Activated CD4-positive, CD25-positive, alpha-beta regulatory T cell treated with anti-CD3 and anti-CD28 coated beads, Interleukin-2, amount 50 U/mL, for 24 hours (primary cell): ENCODE measurements around the gene KIAA1755.
A peak's percentile ranks its signal among the peaks of the same experiment; 100 is the strongest.

Source experiments
- ATAC-seq, 2 donors: fragments of 150-1000 bp; cut with Tn5 transposase; one replicate each; pipeline ENCODE4 v1.10.0; 2021; ENCODE audit warnings: mild to moderate bottlenecking in 1 of 2, moderate library complexity in 1 of 2

The KIAA1755 gene

GRCh38 chr20:38201356-38201755, 59.2 kb downstream of the KIAA1755 start:
- ATAC-seq: no peak

GRCh38 chr20:38200646-38201045, 59.9 kb downstream of the KIAA1755 start:
- no peak for ATAC-seq

DNA sequence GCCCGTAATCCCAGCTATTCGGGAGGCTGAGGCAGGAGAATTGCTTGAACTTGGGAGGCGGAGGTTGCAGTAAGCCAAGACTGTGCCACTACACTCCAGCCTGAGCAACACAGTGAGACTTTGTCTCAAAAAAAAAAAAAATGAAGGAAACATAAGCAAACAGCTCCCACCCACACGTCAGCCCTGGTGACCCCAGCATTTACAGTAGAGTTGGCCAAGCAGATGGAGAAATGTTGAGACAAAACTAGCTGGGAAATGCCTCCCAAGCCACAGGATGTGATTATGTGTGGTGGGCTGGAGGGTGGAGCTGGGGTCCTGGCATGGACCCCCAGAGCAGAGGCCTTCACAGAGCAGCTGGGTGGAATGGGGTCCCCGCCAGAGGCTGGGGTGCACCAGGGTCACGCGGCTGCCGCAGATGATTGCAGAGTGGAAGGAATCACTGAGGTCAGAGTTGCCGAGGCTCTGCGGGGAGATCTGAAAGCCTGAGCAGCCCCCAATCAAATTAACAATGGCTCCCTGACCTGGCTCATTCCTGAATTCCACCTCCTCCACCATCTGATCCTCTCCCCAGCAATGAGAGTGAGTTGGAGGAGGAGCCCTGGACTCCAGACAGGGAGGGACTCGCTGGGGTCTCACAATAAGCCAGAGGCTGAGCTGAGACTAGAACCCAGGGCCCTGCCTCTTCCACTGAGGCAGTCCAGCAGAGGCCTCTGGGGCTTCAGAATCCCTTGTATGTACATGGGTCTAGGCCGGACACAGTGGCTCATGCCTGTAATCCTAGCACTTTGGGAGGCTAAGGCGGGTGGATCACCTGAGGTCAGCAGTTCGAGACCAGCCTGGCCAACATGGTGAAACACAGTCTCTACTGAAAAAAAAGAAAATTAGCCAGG, 60.8 kb downstream of the KIAA1755 start:
- no peak for ATAC-seq

GRCh38 chr20:38198238-38198861, 62.2 kb downstream of the KIAA1755 start:
- ATAC-seq: no peak

- no peak for ATAC-seq
These were observed 62.9 kb downstream of the KIAA1755 start for GRCh38 chr20:38197619-38198018.

DNA sequence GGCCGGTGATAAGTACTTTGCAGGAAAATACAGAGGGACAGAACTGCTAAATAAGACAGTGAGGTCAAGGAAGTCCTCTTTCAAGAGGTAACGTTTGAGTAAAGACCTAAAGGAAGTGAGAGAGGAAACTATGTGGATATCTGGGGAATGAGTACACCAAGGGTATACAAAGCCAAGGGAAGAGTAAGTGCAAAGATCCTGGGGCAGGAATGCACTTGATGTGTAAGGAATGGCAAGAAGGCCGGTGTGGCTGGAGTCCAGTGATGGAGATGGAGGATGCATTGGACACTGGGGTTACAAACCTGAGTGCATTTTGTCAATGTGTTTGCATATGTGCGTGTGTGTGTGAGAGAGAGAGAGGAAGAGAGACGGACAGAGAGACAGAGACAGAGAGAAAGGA, 63.3 kb downstream of the KIAA1755 start:
- no peak for ATAC-seq

DNA sequence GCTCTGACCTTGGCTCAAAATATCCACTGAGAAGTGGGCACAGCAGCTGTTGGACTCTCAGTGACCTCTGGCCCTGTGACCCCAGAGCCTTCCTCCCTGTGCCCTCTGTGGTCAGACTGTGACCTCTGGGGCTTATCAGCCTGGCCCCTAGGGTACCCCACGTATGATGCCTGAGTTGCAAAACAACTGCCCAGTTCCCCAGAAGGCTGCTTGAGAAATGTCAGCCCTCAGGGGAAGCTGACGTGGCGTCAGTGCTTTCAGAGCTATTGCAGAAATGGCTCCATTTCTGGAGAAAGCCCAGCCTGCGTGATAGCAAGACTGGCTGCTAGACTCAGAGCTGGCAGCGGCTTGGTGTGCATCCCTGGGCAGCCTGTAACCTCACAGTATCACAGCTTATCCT, 63.9 kb downstream of the KIAA1755 start:
- peak in 1 of 2 donors; percentile 17 for ATAC-seq

- ATAC-seq: no peak
These were observed 64.5 kb downstream of the KIAA1755 start for GRCh38 chr20:38196076-38196475.

DNA sequence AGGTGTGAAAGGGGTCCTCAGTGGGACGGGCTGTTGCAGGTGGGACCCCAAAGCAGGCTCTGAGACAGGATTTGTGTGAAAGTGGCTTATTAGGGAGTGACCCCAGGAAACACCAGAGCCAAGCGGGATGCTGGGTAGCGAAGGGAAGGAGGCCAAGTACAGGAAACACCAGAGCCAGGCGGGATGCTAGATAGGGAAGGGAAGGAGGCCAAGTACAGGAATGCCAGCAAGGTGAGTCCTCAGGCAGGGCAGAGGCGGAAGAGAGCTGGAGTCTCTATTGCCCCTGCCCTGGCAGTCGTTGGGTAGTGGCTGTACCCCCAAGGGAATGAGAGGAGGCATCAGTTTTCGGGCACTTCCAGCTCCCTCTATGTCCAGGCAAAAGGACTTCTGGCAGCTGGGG, 65.0 kb downstream of the KIAA1755 start:
- ATAC-seq: no peak

GRCh38 chr20:38194971-38195504, 65.5 kb downstream of the KIAA1755 start:
- ATAC-seq: no peak

DNA sequence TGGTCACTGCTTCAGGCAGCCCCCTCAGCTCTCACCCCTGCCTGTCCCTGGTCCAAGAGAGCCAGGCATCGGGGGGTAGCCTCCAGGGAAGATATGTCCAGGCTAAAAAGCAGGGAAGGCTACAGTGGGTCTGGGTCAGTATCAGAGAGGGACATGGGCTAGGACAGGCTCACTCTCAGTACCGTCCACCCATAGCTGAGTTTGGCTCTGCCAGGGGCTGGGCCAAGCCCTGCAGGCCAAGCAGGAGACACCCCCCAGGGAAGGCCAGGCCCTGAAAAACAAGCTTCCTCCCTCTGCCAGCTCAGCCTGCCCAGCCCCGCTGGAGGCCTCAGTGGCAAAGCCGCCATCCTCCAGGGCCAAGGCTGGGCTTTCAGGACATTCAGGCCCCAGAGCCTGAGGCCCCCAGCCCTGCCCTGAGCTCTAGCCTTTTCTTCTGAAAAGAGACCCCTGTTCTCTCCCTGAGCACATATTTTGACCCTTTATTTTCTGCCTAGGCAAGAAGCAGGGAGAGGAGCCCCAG, 66.9 kb downstream of the KIAA1755 start:
- no peak for ATAC-seq

DNA sequence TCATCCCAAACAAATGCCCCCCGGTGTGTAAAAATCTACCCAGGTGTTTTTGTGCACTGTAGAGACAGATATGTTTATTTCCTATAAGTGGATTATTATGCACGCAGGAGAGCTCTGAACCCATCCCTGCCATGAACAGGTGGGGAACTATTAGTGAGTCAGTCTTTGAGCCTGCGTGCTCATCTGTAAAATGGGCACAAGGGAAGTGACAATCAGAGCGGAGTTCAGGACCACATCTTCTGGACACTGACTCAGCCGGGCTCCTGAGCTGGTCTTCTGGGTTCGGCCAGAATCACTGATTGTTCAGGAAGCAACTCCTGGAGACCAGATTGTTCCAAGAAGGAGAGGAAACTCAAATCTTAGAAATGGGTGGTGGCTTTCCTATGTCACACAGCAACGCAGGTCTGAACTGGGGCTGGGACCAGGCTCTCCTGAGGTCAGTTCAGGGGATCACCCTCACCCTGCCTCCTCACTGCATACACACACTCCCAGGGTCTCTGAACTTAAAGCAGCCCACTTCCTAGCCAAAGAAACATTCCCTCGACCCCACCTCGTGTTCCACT, 68.1 kb downstream of the KIAA1755 start:
- ATAC-seq: no peak

GRCh38 chr20:38191654-38192053, 68.9 kb downstream of the KIAA1755 start:
- ATAC-seq: no peak

DNA sequence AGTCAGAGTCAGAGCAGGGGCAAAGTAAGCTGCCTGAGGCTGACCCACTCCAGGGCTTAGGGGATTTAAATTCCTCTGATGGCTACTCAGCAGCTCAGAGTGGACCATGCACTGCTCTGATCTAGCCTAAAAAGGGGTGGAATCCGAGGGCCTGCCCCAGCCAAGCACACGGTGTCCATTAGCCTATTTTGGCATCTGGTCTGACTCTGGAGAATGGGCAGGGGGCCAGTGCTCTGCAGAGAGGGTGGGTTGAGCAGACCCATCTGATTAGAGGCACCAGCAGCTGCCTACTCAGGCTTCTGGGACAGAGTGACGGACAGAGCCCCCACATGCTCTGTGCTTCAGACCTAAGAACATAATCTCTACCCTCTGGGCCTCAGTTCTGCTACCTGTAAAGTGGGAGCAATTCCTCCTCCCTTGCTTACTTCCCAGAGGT, 69.6 kb downstream of the KIAA1755 start:
- ATAC-seq: no peak

- ATAC-seq: no peak
These were observed 70.4 kb downstream of the KIAA1755 start for GRCh38 chr20:38190166-38190565.

GRCh38 chr20:38187517-38187916, 73.0 kb downstream of the KIAA1755 start:
- ATAC-seq: no peak

DNA sequence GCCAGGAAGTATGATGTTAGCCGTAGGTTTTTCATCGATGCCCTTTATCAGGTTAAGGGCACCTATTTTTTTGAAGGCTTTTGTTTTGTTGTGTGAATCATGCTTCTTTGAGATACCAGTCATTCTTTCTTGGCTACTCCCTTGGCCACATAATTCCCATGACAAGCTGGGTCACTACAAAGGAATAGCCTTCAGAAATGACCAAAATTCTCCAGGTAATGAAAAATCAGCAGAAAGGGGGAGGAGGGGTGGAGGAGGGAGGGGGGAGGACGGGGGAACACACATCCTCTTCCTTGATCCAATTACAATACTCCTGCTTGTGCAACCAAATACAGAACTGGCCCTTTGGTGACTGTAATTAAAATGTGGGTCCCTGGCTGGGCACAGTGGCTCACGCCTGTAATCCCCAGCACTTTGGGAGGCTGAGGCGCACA, 73.7 kb downstream of the KIAA1755 start:
- ATAC-seq: no peak

DNA sequence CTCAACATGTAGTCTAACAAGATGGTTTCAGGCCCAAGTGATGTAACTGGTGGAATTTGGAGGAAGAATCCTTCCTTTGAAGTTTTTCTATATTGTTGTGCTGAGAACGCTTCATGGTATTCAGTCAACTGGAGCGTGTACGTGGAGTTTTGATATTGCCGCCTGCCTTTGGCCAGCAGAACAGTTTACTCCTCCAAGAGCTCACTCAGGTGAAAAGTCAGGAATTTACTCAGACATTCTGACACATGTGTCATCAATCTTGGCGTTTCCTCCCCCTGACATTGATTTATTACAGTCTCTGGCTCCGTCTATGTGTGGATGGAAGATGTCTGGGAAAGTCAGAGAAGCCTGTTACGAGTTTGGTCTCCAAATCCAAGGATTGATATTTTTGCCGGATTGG, 76.4 kb downstream of the KIAA1755 start:
- no peak for ATAC-seq

DNA sequence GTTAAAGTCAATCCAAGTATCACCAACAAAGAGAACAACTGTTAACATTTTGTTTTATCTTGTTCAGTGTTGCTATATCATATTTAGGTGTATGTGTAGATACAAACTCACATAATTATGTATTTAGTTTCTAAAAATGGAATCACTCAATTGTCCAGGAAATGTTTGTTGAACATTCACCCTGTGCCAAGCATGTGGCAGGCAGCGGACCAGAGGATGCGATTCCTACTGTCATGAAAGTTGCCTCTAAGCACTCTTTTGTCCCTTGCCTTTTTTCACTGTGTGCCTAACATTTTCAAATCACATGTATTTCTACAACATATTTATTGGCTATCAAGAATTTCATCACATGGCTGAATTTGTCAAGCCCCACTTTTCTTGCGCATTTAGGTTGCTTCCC, 78.6 kb downstream of the KIAA1755 start:
- no peak for ATAC-seq

DNA sequence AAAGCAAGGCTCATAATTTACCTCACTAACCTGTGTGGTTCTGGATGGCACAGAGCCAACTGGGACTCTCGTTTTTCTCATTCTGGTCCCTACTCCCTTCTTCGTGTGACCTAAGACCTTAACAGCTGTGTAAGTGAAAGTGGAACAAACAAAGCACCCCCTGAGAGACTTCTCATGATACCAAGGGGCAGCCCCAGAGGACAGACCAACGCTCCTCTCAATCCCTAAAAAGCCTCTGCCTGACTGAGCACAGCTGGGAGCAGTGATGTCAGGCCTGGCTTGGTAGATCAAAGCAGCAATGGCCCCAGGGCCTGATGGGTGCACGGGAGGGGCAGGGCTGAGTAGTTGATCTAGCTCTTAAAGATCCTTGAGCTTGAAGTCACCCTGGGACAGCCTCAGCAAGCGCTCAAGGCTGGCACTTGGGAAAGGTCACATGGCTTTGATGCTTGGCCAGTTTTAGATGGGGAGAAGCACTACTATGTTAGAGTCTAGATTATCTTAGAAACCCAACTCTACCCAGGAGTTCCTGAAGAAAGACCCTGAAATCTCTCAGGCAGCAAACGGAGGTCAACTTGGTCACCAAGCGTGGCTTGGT, 79.2 kb downstream of the KIAA1755 start:
- peak in 1 of 2 donors; percentile 13 for ATAC-seq

DNA sequence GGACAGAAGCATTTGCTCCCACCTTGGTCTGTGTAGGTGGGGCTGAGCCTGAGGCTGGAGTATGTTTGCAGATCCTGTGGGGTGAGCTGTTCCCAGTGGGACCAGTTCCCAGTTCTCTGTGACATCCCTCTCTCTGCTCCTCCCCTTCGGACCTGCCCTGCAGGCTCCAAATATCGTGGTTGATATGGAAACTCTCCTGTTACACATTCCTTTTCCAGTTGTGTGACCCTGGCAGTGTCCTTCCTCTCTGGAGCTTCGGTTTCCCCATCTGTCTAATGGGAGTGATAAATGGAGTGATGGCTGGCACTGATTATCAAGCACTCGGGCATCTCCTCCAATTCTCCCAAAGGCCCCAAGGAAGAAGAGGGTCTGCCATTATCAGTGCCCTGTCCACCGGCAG, 79.8 kb downstream of the KIAA1755 start:
- ATAC-seq: no peak

- no peak for ATAC-seq
These were observed 80.7 kb downstream of the KIAA1755 start for GRCh38 chr20:38179846-38180245.

DNA sequence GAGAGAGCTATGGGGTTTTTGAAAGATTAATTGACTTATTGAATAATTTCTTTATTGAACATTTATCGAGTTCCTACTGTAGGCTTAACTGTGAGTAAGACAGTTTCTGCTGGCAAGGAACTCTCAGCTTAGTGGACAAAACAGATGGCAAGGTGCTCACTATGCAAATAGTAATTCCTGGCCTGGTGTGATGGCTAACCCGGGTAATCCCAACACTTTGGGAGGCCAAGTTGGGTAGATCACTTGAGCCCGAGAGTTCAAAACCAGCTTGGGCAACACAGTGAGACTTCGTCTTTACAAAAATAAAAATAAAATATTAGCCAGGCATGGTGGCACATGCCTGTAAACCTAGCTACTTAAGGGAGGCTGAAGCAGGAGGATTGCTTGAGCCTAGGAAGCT, 82.0 kb downstream of the KIAA1755 start:
- no peak for ATAC-seq
